Naive B cell (primary cell): ENCODE measurements around the gene TMEM109. TPM values are rescaled to one million over a fixed set of nuclear protein-coding genes. Genes with fewer than 3 reads are reported as not detected.
A peak's percentile ranks its signal among the peaks of the same experiment; 100 is the strongest.

ENCODE experiments used
- ATAC-seq, 2 donors: fragments of 150-1000 bp; cut with Tn5 transposase; 2 replicates each; pipeline ENCODE4 v1.10.0; 2021; ENCODE audit warnings: low read depth in 2 of 2, mild to moderate bottlenecking in 2 of 2, moderate library complexity in 2 of 2
- DNase-seq: peaks from one replicate; pipeline ENCODE4 v3.0.0; 2022
- H3K27ac Mint-ChIP-seq, 6 donors: one replicate each; pipeline ENCODE4 v1.8.0; 2020 to 2022; ENCODE audit warnings: mild to moderate bottlenecking in 6 of 6, mixed read lengths in 6 of 6, moderate library complexity in 5 of 6, inconsistent platforms in 2 of 6
- H3K27me3 Mint-ChIP-seq, 3 donors: one replicate each; pipeline ENCODE4 v1.8.0; 2021 to 2022; ENCODE audit warnings: mixed read lengths in 3 of 3, mild to moderate bottlenecking in 1 of 3
- H3K36me3 Mint-ChIP-seq, 2 donors: one replicate each; pipeline ENCODE4 v1.8.0; 2020 to 2022; ENCODE audit warnings: mixed read lengths in 2 of 2, inconsistent platforms in 1 of 2, mild to moderate bottlenecking in 1 of 2
- H3K4me1 Mint-ChIP-seq, 3 donors: one replicate each; pipeline ENCODE4 v1.8.0; 2020 to 2022; ENCODE audit warnings: mixed read lengths in 3 of 3, inconsistent platforms in 1 of 3, mild to moderate bottlenecking in 1 of 3, moderate library complexity in 1 of 3
- H3K4me3 Mint-ChIP-seq, 8 donors: one replicate each; pipeline ENCODE4 v1.8.0; 2020 to 2022; ENCODE audit warnings: mild to moderate bottlenecking in 8 of 8, mixed read lengths in 8 of 8, moderate library complexity in 8 of 8, inconsistent platforms in 2 of 8
- H3K9me3 Mint-ChIP-seq, 7 donors: one replicate each; pipeline ENCODE4 v1.8.0; 2020 to 2022; ENCODE audit warnings: mixed read lengths in 7 of 7, mild to moderate bottlenecking in 5 of 7, inconsistent platforms in 2 of 7, moderate library complexity in 1 of 7
- polyA plus RNA-seq, 6 donors: library from polyadenylated mRNA; unstranded; fragments of 300-500 nt; fragmentation: Illumina TruSeq; gene quantifications; one replicate each; pipeline ENCODE4 v1.2.3, GENCODE V29; 2021; ENCODE audit warnings: low read depth in 6 of 6

TMEM109 gene
- polyA plus RNA-seq, 6 donors from 2014 or later, result 286 to 521 (median 315) TPM

DNA sequence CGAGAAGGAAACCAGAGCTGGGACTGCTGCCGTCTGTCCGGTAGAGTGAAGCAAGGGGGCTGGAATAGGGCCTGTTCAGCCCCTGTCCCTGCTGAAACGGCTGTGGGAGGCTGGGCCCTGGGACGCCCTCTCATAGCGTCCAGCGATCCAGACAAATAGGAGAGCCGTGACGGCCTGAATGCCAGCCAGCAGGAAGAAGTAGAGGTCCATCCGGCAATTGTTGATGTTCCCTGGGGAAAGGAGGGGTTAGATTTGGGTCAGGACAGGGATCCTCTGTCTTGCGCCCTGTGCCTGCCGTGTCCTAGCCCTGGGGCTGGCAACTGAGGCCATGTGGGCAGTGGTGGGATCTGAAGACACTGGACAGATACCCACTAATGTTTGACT is 23.2 kb downstream of the TMEM109 start:
- Mint-ChIP-seq H3K4me3 (peak overlapping the region in 1 of 8 donors; percentile 4), H3K27me3 (no peaks in the 10 kb centered on the region), H3K27ac (peak overlapping the region in 5 of 6 donors; percentile 36 to 87 (median 37)), H3K9me3 (peaks cover 0 to 2% (median 0%) of the 10 kb centered on the region in 7 donors), H3K4me1 (peaks cover 28 to 46% (median 32%) of the 10 kb centered on the region in 3 donors), H3K36me3 (peaks cover 9 to 26% of the 10 kb centered on the region in 2 donors)
- DNase-seq (no peak), ATAC-seq (no peak)

DNA sequence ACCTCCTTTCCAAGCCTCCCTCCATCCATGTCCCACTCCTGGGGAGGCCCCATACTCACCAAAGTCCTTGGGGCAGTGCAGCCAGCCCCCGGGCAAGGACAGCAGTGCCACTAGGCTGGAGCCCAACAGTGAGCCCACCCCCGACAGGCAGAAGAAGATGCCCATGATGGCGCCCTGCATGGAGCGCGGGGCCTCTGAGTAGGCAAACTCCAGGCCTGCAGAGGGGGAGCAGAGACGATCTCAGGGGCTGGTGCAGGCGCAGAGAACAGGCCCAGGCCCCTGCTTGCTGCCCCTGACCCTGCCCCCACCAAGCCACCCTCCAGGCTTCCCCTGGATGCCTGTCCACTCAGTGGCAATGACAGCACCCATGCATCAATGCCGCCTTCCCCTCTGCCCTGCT is 23.9 kb downstream of the TMEM109 start:
- no peak overlapping the region for H3K4me3 Mint-ChIP-seq
- DNase-seq, result no peak
- H3K27ac Mint-ChIP-seq, result peak overlapping the region in 3 of 6 donors; percentile 37 to 78 (median 62)
- peaks cover 0 to 2% (median 0%) of the 10 kb centered on the region in 7 donors for H3K9me3 Mint-ChIP-seq
- no peaks in the 10 kb centered on the region for H3K27me3 Mint-ChIP-seq
- ATAC-seq, result no peak
- peaks cover 9 to 26% of the 10 kb centered on the region in 2 donors for H3K36me3 Mint-ChIP-seq
- H3K4me1 Mint-ChIP-seq, result peaks cover 27 to 50% (median 32%) of the 10 kb centered on the region in 3 donors

- Mint-ChIP-seq H3K4me3 (no peak overlapping the region), H3K9me3 (peaks cover 0 to 2% (median 0%) of the 10 kb centered on the region in 7 donors), H3K36me3 (peaks cover 9 to 26% of the 10 kb centered on the region in 2 donors), H3K4me1 (peaks cover 27 to 52% (median 32%) of the 10 kb centered on the region in 3 donors), H3K27me3 (no peaks in the 10 kb centered on the region), H3K27ac (peak overlapping the region in 2 of 6 donors; percentile 37 to 86)
- DNase-seq (no peak), ATAC-seq (no peak)
Observed at GRCh38 chr11:60938500-60938899, 24.5 kb downstream of the TMEM109 start.

- peak overlapping the region in 1 of 6 donors; percentile 42 for H3K27ac Mint-ChIP-seq
- peaks cover 9 to 31% of the 10 kb centered on the region in 2 donors for H3K36me3 Mint-ChIP-seq
- H3K4me1 Mint-ChIP-seq, result peaks cover 24 to 51% (median 33%) of the 10 kb centered on the region in 3 donors
- no peak for ATAC-seq
- peaks cover 0 to 2% (median 0%) of the 10 kb centered on the region in 7 donors for H3K9me3 Mint-ChIP-seq
- no peak for DNase-seq
- no peaks in the 10 kb centered on the region for H3K27me3 Mint-ChIP-seq
- peak overlapping the region in 1 of 8 donors; percentile 23 for H3K4me3 Mint-ChIP-seq
Observed at GRCh38 chr11:60939301-60939700, 25.3 kb downstream of the TMEM109 start.

DNA sequence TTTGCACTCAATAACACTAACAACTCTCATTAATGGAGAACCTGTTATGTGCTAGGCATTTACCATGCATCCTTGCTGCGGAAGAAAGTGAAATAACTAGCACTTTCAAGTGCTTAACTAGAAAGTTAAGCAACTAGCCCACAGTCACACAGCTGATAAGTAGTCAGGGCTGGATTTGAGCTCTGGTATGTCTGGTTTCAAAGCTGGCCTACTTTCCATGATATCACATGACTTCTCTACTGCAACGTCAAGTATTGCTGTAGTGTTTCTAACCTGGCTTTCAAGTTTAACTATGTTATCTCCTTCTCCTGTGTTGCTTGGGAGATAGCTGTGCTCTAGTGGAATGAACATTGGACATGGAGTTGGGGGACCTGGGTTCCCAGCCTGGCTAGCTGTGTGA is 25.9 kb downstream of the TMEM109 start:
- ATAC-seq, result no peak
- Mint-ChIP-seq H3K4me1 (peaks cover 26 to 51% (median 39%) of the 10 kb centered on the region in 3 donors), H3K9me3 (peaks cover 0 to 2% (median 0%) of the 10 kb centered on the region in 7 donors), H3K27ac (no peak overlapping the region), H3K36me3 (peaks cover 9 to 36% of the 10 kb centered on the region in 2 donors), H3K4me3 (no peak overlapping the region), H3K27me3 (no peaks in the 10 kb centered on the region)
- no peak for DNase-seq

- H3K4me1 Mint-ChIP-seq, result peaks cover 39 to 60% (median 56%) of the 10 kb centered on the region in 3 donors
- H3K4me3 Mint-ChIP-seq, result peak overlapping the region in 1 of 8 donors; percentile 28
Observed at GRCh38 chr11:60941371-60942119, 27.6 kb downstream of the TMEM109 start.

GRCh38 chr11:60942219-60942618 is 28.3 kb downstream of the TMEM109 start:
- peaks cover 9 to 54% of the 10 kb centered on the region in 2 donors for H3K36me3 Mint-ChIP-seq
- H3K4me3 Mint-ChIP-seq, result no peak overlapping the region
- DNase-seq, result no peak
- H3K9me3 Mint-ChIP-seq, result peaks cover 0 to 2% (median 0%) of the 10 kb centered on the region in 7 donors
- no peak for ATAC-seq
- H3K4me1 Mint-ChIP-seq, result peaks cover 39 to 60% (median 59%) of the 10 kb centered on the region in 3 donors
- no peaks in the 10 kb centered on the region for H3K27me3 Mint-ChIP-seq
- H3K27ac Mint-ChIP-seq, result peak overlapping the region in 4 of 6 donors; percentile 37 to 92 (median 77)

More at GRCh38 chr11:60941371-60942119, 27.6 kb downstream of the TMEM109 start:
- no peak for DNase-seq
- Mint-ChIP-seq H3K36me3 (peaks cover 9 to 53% of the 10 kb centered on the region in 2 donors), H3K27me3 (no peaks in the 10 kb centered on the region), H3K9me3 (peaks cover 0 to 2% (median 0%) of the 10 kb centered on the region in 7 donors), H3K27ac (peak overlapping the region; percentile 20 to 87 (median 81))
- peak in 1 of 2 donors; percentile 40 for ATAC-seq

- Mint-ChIP-seq H3K27ac (peak overlapping the region in 1 of 6 donors; percentile 92), H3K36me3 (peaks cover 9 to 52% of the 10 kb centered on the region in 2 donors), H3K4me1 (peaks cover 39 to 67% (median 57%) of the 10 kb centered on the region in 3 donors), H3K27me3 (no peaks in the 10 kb centered on the region), H3K4me3 (peak overlapping the region in 1 of 8 donors; percentile 12), H3K9me3 (peaks cover 0 to 2% (median 0%) of the 10 kb centered on the region in 7 donors)
- ATAC-seq (no peak), DNase-seq (no peak)
Observed at GRCh38 chr11:60942970-60943565, 29.1 kb downstream of the TMEM109 start.

GRCh38 chr11:60944490-60945294 is 30.7 kb downstream of the TMEM109 start:
- Mint-ChIP-seq H3K27me3 (no peaks in the 10 kb centered on the region), H3K4me3 (peak overlapping the region in 2 of 8 donors; percentile 42 to 55), H3K4me1 (peaks cover 55 to 80% (median 60%) of the 10 kb centered on the region in 3 donors), H3K27ac (peak overlapping the region in 2 of 6 donors; percentile 15 to 41), H3K36me3 (peaks cover 5 to 40% of the 10 kb centered on the region in 2 donors), H3K9me3 (no peaks in the 10 kb centered on the region)
- DNase-seq, result no peak
- ATAC-seq, result peak; percentile 28 to 30

GRCh38 chr11:60945295-60945667 is 31.3 kb downstream of the TMEM109 start:
- peaks cover 5 to 40% of the 10 kb centered on the region in 2 donors for H3K36me3 Mint-ChIP-seq
- ATAC-seq, result no peak
- H3K4me1 Mint-ChIP-seq, result peaks cover 59 to 86% (median 66%) of the 10 kb centered on the region in 3 donors

DNA sequence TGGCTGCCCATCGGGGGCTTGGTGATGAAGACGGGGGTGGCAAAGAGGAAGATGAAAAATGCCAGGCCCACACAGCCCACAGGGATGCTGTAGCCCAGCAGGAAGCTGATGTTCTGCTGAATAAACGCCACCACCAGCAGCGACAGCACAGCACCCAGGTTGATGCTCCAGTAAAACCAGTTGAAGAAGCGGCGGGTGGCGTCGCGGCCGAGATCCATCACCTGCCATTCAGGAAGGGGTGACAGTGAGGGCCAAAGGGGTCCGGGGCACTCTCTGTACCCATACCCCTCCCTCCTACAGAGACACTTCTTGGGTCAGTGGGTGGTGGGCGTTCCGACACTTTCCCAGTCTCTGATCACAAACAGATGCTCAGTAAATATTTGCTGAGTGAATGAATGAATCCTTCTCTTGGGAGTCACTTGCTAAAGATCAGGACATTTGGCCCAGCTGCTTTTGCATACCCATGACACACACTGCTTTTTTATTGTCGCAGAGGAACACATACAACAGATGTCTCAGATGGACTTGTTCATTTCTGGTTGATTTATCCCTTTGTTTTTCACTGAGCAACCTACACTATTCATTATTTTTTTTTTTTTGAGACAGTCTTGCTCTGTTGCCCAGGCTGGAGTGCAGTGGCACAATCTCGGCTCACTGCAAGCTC is 32.8 kb downstream of the TMEM109 start:
- H3K9me3 Mint-ChIP-seq, result no peaks in the 10 kb centered on the region
- DNase-seq (no peak), ATAC-seq (no peak)
- H3K27me3 Mint-ChIP-seq, result no peaks in the 10 kb centered on the region
- no peak overlapping the region for H3K4me3 Mint-ChIP-seq
- peak overlapping the region in 3 of 6 donors; percentile 44 to 76 (median 76) for H3K27ac Mint-ChIP-seq
- H3K36me3 Mint-ChIP-seq, result peaks cover 0 to 29% of the 10 kb centered on the region in 2 donors
- peaks cover 52 to 80% (median 67%) of the 10 kb centered on the region in 3 donors for H3K4me1 Mint-ChIP-seq

More at GRCh38 chr11:60945295-60945667, 31.3 kb downstream of the TMEM109 start:
- Mint-ChIP-seq H3K4me3 (no peak overlapping the region), H3K27ac (peak overlapping the region in 2 of 6 donors; percentile 15 to 41), H3K27me3 (no peaks in the 10 kb centered on the region), H3K9me3 (no peaks in the 10 kb centered on the region)
- DNase-seq, result no peak

DNA sequence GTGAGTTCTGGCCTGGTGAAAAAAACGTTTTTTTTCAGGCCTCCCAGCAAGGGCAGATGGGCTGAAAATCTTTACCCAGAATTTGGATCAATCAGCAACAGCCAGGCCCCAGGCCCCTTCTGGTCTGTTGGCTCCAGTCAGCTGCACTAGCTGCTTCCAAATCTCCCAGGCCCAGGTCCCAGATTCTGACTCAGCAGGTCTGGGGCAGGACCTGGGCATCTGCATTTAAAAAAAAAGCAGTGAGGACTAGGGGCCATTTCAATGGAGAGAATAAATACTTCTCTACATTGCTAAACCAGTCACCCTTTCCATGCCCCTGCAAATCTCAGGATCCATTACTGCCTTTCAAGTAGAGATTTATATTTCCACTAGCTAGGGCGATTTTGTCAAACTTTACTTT is 33.7 kb downstream of the TMEM109 start:
- peaks cover 0 to 28% of the 10 kb centered on the region in 2 donors for H3K36me3 Mint-ChIP-seq
- no peaks in the 10 kb centered on the region for H3K9me3 Mint-ChIP-seq
- peak overlapping the region in 2 of 8 donors; percentile 35 to 88 for H3K4me3 Mint-ChIP-seq
- H3K27ac Mint-ChIP-seq, result peak overlapping the region in 2 of 6 donors; percentile 4 to 76
- ATAC-seq (no peak), DNase-seq (no peak)
- peaks cover 53 to 77% (median 67%) of the 10 kb centered on the region in 3 donors for H3K4me1 Mint-ChIP-seq
- no peaks in the 10 kb centered on the region for H3K27me3 Mint-ChIP-seq
